Fibroblast of skin of right biceps (primary cell): ENCODE data around the gene SHPK.

Experiments
- DNase-seq: peaks from one replicate; pipeline ENCODE4 v3.0.0-alpha.2; 2013

Gene SHPK

DNA sequence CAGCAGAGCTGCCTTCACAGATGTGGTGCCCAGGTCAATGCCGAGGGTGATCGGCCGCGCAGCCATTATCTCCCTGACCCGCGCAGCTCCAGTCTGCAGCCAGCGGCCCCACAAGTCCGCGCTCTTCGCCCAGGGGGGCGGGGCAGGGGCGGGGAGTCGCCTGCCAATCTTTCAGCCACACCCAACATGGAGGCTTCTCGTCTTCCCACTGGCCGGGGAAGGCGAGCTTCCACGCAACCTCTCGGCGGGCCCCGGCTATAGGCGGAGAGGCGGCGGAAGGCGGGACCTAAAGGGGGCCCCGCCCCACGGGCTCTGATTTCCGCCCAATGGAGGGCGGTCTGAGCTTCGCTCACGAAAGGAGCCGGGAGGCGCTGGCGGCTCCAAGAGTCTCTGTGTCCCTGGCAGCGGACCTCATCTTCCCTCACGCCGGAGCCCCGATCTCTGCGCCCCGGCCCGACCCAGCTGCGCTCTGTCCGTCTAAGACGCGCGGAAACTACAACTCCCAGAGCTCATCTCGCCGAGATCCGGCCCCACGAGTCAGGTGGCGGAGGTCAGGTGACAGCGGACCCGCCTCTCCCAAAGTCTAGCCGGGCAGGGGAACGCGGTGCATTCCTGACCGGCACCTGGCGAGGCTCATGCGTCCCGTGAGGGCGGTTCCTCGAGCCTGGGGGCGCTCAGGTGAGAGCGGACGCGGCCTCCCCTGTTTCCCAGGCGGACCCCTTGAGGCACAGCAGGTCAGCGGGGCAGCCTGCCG lies at the start of gene SHPK, which contains the start of gene CTNS:
Gene SHPK (minus strand): TSS at position 97 of the 754 bp plus-strand sequence. CDS start 31 bp downstream, at position 66.
Gene CTNS (plus strand): TSS at position 607 of the 754 bp plus-strand sequence. CDS start 3,447 bp downstream, outside the sequence.
- peak; percentile 96 for DNase-seq

- DNase-seq = no peak
Observed at GRCh38 chr17:3685174-3685573, 49.1 kb upstream of the SHPK start.

DNA sequence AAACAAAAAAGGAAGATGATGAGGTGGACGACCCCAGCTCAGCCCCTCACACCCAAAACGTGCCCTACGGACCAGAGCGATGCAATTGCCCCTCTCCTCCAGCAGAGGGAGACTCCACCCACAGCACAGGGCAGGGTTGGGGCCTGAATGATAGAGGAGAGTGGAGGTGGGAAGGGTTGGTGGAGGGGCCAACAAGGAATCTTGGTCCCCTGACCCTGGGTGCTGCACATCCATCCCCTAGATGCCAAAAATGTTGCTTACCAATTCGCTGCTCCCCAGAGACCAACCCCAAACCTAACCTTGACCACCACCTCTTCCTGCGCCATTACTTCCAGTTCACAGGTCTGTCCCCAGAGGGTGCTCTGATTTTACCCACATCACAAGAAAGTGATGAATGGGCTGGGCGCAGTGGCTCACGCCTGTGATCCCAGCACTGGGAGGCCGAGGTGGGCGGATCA lies 47.0 kb upstream of the SHPK start:
- no peak for DNase-seq

DNA sequence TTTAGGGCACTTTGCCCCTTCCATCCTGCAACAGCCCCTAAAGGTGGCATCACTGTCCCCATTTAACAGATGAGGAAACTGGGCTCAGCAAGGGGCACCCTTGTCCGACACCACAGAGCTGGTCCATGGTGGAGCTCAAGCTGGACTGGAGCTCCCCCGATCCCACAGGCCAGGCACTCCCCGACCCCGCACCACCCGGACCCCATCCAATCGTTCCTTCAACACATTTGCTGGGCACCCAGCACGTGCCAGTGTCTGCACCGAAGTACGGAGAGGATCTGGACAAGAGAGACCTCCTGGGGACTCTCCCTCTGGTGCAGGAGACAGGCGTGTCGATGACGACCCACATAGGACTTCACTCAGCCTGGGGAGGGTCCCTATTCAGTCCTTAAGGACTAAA lies 46.0 kb upstream of the SHPK start:
- no peak for DNase-seq

- no peak for DNase-seq
Observed at GRCh38 chr17:3681565-3681964, 45.5 kb upstream of the SHPK start.

GRCh38 chr17:3681057-3681456 lies 45.0 kb upstream of the SHPK start:
- no peak for DNase-seq

DNA sequence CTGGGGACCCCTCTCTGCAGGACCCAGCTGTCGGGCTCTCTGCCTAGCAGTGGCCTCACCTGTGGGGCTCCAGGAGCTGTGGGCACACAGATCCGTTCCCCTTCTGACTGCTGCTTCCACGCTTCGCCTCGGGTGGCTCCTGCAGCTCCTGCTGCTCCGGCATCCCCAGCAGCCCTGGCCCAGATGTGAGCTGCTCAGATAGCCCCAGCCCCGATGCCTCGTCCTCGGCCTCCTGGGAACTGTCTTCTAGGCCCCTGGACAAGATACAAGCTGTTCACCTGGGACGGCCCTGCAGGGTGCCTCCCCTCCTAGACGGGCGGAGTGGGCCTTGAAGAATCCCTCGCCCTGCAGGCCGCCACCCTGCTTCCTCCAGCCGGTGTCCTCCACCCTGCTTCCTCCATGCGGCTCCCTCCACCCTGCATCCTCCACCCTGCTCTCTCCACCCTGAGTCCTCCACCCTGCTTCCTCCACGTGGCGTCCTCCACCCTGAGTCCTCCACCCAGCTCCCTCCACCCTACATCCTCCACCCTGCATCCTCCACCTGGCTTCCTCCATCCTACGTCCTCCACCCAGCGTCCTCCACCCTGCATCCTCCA lies 43.6 kb upstream of the SHPK start:
- DNase-seq = no peak

DNA sequence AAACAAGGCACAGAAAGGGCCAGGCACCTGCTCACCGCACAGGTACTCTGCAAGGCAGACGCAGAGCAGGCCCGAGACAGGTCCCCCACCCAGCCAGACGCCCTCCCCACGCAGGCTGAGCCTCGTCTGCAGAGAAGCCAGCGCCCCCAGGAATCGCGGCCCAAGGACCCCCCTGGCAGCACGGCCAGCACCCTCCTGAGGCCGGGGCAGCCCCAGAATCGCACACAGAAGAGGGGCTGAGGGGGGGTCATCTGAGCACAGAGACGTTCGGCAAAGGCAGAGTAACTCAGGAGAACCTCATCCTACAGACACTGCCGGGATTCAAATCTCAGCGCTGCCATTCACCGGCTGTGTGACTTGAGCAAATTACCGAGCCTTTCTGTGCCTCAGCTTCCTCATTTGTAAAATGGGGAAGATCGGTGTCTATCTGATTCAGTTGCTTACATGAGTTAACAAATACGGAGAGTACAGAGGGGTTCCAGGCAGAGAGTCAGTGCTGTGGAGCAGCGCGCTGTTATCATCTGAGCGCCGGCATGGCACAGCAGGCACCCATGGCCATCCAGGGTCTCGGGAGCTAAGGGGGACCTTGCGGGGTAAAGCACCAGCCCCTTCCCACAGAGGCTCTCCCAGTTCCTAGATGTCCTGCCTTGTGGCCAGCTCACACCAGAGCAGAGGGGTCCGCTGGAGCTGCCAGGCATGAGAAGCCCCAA lies 42.9 kb upstream of the SHPK start:
- DNase-seq = no peak

DNA sequence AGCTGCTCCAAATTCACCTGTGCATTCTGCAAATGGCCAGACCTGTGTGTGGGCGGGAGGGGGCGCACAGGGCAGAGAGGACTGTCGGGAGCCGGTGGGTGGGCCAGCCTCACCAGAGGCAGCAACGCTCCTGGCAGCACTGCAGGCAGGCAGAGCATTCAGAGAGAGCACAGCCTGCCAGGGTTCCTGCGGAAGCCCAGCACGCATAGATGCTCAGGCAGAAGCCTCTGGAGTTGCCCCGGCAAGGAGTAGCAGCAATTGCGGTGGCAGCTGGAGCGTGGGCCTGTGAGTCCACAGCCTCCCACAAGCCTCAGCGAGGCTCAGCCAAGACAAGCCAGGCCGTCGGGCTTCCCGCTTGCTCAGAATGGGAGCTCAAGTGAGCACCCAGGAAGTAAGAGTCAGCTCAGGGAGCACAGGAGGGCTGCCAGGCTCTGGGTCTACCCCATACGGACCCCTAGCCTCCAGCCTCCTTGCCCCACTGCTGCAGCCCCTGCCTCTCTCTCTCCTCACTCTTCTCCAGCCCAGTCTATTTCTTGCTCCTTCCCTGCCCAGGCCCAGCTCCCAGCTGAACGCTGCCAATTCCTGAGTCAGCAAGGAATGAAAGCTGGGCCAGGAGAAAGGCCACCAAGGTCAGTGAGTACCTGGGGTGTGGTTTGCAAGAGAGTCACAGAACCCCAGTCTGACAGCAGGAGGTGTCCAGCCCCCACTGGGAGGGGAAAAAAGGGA lies 42.2 kb upstream of the SHPK start:
- DNase-seq = no peak

DNA sequence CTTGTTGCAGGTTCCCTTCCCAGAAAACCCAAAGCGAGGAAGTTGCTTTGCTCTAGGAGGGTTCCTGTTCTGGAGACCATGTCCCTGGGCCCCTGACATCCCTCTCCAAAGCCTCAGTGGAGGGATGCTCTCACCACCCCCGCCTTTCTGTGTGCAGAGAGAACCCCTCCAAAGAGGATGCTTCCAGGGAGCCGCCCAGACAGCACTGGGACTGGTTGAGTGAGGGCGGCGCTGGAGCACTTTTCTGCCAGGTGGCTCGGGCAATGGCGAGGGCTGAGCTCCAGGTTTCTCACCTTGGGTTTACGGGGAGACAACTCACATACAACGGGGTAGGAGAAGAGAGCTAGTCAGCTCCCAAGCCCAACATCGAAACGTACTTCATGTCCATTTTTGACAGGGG lies 39.8 kb upstream of the SHPK start:
- no peak for DNase-seq

- no peak for DNase-seq
Observed at GRCh38 chr17:3672571-3672970, 36.5 kb upstream of the SHPK start.

GRCh38 chr17:3669548-3669947 lies 33.5 kb upstream of the SHPK start:
- DNase-seq = no peak

DNA sequence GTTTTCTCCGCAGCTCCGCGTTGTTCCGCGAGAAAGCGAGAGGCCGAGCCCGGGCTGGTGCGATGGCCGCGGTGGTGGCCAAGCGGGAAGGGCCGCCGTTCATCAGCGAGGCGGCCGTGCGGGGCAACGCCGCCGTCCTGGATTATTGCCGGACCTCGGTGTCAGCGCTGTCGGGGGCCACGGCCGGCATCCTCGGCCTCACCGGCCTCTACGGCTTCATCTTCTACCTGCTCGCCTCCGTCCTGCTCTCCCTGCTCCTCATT lies 33.0 kb upstream of the SHPK start:
- DNase-seq = no peak

DNA sequence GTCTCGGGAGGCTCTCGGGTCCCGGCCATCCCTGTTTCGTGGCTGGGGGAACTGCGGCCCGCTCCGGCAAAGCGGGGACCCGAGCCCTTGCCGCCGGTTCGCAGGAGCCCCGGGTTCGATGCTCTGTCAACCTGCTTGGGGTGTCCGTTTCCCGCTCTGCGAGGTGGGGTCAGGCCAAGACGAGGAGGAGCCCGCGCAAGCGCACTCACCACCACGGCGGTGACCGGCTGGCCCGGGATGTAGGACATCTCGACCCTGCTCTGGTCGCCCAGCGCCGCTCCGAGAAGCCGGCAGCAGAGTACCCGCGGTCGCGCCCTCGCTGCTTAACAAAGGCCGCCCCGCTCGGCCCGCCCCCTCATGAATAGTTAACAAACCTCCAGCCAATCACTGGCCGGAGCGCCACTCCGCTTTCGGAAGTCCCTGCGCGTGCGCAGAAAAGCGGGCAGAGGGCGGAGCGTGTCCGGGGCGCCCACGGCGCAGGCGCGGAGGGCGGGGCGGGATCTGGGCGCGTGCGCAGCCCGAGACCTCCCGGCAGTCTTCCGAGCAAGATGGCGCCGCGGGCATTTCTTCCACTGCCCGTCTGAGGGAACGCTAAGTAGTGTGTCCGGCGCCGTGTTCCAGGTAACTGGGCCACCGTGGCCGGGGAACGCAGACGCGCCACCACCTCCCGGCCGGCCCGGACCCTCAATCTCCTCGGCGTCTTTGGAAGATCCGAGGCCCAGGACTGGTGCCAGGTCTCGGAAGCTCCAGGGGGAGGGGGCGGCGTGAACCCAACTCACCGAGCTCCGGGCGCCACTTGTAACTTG lies 32.4 kb upstream of the SHPK start, which contains the start of the genes EMC6 and TAX1BP3:
Gene EMC6 (plus strand): TSS at position 534 of the 806 bp plus-strand sequence. CDS start 335 bp downstream, outside the sequence.
Gene TAX1BP3 (minus strand): TSS at position 300 of the 806 bp plus-strand sequence. CDS start 52 bp downstream, at position 248.
- peak; percentile 97 for DNase-seq

- peak; percentile 94 for DNase-seq
Observed at GRCh38 chr17:3667366-3668278, 31.6 kb upstream of the SHPK start.

DNA sequence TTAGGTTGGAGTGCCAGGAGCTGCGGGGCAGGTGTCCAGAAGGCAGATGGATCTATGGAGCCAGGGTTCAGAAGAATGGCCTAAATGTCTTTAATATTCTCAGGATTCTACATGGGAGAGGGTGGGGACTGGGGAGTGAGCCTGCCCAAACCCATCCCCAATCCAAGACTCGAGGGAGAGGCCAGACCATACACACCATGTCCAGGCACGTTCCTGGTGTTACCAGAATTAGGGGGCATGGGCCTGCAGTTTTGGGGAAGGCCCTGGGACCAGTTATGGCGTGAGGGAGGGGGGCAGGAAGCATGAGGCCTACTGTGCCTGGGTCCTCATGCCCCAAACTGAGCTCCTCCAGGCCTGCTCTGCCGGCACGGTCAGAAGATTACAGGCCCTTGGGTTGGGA lies 30.5 kb upstream of the SHPK start:
- DNase-seq = no peak

DNA sequence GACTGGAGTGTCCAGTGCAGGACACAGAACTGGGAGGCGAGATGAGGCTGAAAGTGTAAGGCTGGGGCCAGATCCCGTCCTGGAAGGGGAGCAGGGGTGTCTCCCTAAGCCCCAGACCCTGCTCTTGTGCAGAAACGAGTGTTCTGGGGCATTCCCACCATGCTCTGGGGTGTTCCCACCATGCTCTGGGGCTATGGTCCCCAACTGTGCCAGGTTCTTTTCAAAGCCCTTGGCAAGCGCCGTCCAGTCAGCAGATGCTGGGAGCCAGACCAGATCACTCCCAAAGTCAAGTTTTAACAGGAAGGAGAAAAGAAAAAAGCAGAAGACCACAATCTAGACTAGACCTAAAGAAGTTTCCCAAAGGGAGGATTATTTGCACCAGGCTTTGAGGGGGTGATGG lies 29.8 kb upstream of the SHPK start:
- no peak for DNase-seq

DNA sequence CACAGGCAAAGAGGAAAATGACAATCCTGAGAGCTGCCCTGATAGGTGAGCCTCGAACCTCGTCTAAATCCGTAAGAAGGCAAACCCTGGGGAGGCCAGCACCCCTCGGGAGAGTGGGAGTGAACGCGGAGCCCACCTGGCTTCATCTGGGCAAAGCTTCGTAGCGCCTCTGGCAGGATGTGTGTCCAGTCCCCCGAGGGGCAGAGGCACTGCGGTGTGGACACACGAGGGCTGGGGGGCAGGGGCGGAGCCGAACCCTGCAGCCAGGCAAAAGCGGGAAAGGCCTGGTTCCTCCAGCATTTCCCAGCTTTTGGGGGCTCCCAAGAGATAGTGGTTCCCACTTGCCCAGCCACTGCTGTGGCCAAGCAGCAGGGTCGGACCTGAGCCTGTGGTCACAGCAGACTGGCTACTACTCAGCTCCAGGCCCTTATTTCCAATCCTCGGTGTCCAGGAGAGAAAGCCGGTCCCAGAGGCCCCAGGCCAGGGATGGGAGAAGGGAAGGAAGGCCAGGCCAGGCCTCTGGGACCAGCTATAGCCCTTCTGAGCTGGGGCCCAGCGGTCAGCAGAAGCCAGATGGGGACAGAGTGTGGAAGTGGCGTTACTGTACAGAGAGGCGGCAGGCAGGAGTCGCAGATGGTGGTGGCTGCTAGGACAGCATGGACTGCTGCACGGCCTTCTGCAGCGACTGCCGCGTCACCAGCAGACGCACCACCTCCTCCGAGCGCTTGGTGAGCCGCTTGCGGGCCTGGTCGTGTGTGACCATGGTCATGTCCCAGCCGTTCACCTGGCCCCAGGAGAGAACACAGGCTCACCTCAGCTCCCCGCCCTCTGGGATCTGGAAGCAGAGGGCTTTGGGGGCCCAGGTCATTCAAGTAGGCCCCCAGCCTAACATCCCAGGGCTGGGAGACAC lies 27.3 kb upstream of the SHPK start:
- no peak for DNase-seq

- DNase-seq = no peak
Observed at GRCh38 chr17:3660311-3660891, 24.4 kb upstream of the SHPK start.
